HL-60 (cell line): ENCODE data around the gene DZIP1.

Source experiments
- DNase-seq, 2 experiments: peaks; one replicate each; pipeline ENCODE4 v3.0.0-alpha.2; 2010 to 2020; ENCODE audit warnings: low read depth in 1 of 2, low spot score in 1 of 2
- H3K27ac ChIP-seq: fragments of 250-450 bp; sonication (Bioruptor Pico); replicated peaks from 2 replicates; pipeline ENCODE4 v1.5.1; 2020; ENCODE audit warnings: mild to moderate bottlenecking, moderate library complexity
- H3K27me3 ChIP-seq: fragments of 250-450 bp; sonication (Bioruptor Pico); 2 replicates; pipeline ENCODE4 v1.5.1; 2021; ENCODE audit warnings: mild to moderate bottlenecking, moderate library complexity; ENCODE audit not compliant: insufficient read depth, poor library complexity, severe bottlenecking
- H3K4me3 ChIP-seq: replicated peaks from 2 replicates; pipeline ENCODE4 v1.5.1; 2011; ENCODE audit warnings: mild to moderate bottlenecking, control low read depth, low read length; ENCODE audit not compliant: insufficient read depth
- GABPA ChIP-seq: IDR thresholded peaks from 2 replicates; pipeline ENCODE4 v1.6.1; 2012; ENCODE audit warnings: low read depth
- POLR2AphosphoS5 ChIP-seq: IDR thresholded peaks from 2 replicates; pipeline ENCODE4 v1.6.1; 2012; ENCODE audit warnings: low read depth
- SPI1 ChIP-seq: IDR thresholded peaks from 2 replicates; pipeline ENCODE4 v1.6.1; 2012; ENCODE audit warnings: low read depth, mild to moderate bottlenecking, borderline replicate concordance
- TF ChIP-seq, protein P1 (sequence below): IDR thresholded peaks from 2 replicates; pipeline ENCODE4 v1.6.1; 2012; ENCODE audit warnings: low read depth; ENCODE audit not compliant: insufficient replicate concordance
- TF ChIP-seq, protein P2 (sequence below): IDR thresholded peaks from one replicate; pipeline ENCODE4 v1.5.1; 2011; ENCODE audit warnings: low read length, control low read depth, inconsistent platforms; ENCODE audit not compliant: insufficient read depth

Gene DZIP1

DNA sequence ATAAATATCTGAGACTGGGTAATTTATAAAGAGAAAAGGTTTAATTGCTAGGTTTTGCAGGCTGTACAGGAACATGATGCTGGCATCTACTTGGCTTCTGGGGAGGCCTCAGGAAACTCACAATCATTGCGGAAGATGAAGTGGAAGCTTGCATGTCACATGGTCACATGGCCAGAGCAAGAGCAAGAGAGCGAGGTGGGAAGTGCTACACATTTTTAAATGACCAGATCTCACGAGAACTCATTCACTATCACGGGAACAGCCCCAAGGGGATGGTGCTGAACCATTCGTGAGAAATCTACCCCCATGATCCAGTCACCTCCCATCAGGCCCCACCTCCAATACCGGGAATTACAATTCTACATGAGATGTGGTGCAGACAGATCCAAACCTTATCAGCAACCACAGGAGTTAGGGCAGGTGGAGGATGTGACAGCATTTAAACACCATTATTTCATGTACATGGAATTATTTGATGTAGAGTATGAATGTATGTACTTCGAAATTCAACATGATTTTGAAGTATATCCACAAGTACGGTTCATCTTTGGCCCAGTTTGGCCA is 102.5 kb downstream of the DZIP1 start:
- DNase-seq, result no peak
- Histone ChIP-seq H3K27ac (no peak overlapping the region), H3K27me3 (no peaks in the 10 kb centered on the region), H3K4me3 (no peak overlapping the region)
- TF ChIP-seq POLR2AphosphoS5 (no peak), GABPA (no peak), SPI1 (no peak)
- TF ChIP-seq, protein P1, sequence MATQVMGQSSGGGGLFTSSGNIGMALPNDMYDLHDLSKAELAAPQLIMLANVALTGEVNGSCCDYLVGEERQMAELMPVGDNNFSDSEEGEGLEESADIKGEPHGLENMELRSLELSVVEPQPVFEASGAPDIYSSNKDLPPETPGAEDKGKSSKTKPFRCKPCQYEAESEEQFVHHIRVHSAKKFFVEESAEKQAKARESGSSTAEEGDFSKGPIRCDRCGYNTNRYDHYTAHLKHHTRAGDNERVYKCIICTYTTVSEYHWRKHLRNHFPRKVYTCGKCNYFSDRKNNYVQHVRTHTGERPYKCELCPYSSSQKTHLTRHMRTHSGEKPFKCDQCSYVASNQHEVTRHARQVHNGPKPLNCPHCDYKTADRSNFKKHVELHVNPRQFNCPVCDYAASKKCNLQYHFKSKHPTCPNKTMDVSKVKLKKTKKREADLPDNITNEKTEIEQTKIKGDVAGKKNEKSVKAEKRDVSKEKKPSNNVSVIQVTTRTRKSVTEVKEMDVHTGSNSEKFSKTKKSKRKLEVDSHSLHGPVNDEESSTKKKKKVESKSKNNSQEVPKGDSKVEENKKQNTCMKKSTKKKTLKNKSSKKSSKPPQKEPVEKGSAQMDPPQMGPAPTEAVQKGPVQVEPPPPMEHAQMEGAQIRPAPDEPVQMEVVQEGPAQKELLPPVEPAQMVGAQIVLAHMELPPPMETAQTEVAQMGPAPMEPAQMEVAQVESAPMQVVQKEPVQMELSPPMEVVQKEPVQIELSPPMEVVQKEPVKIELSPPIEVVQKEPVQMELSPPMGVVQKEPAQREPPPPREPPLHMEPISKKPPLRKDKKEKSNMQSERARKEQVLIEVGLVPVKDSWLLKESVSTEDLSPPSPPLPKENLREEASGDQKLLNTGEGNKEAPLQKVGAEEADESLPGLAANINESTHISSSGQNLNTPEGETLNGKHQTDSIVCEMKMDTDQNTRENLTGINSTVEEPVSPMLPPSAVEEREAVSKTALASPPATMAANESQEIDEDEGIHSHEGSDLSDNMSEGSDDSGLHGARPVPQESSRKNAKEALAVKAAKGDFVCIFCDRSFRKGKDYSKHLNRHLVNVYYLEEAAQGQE, result no peak
- TF ChIP-seq, protein P2, sequence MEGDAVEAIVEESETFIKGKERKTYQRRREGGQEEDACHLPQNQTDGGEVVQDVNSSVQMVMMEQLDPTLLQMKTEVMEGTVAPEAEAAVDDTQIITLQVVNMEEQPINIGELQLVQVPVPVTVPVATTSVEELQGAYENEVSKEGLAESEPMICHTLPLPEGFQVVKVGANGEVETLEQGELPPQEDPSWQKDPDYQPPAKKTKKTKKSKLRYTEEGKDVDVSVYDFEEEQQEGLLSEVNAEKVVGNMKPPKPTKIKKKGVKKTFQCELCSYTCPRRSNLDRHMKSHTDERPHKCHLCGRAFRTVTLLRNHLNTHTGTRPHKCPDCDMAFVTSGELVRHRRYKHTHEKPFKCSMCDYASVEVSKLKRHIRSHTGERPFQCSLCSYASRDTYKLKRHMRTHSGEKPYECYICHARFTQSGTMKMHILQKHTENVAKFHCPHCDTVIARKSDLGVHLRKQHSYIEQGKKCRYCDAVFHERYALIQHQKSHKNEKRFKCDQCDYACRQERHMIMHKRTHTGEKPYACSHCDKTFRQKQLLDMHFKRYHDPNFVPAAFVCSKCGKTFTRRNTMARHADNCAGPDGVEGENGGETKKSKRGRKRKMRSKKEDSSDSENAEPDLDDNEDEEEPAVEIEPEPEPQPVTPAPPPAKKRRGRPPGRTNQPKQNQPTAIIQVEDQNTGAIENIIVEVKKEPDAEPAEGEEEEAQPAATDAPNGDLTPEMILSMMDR, result no peak

DNA sequence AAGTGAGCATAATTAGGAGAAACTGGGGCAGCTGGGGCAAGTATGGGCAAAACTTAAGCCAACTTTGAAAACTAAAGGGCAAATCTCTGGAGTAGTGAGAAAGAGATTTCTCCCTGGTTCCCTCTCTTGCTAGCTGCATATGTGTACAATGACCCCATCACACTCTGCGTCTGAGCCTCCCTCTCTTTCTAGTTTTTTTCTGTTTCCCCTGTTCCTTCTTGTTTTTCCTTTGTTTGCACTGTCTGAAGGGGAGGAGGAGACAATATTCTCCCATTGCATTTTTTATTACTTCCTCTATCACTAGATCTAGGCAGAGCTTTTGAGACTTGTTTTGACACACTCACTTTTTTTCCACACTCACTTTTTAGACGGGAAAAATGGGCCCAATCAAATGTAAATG is 103.2 kb downstream of the DZIP1 start:
- Histone ChIP-seq H3K27ac (no peak overlapping the region), H3K27me3 (no peaks in the 10 kb centered on the region), H3K4me3 (no peak overlapping the region)
- TF ChIP-seq, protein P2, result no peak
- no peak for TF ChIP-seq GABPA
- no peak for TF ChIP-seq SPI1
- TF ChIP-seq, protein P1, result no peak
- no peak for DNase-seq

DNA sequence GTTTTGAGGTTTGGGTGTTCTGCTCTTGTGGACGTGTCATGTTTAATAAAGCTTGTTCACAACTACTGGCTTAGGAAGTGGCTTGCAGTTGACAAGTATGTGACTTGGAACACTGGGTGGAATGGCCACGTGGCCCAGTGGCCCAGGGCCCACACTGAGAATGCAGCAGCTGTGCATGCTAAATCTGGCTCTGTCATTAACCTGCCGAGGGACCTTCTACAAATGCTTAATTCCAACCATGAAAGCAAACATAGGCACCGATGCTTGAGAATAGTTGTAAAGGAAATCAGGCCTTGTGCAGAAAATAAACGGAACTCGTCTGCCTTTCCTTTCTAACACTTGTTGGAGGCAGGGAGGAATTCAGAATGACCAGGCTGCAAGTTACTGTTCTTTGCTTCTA is 103.6 kb downstream of the DZIP1 start:
- Histone ChIP-seq H3K27ac (no peak overlapping the region), H3K4me3 (no peak overlapping the region), H3K27me3 (no peaks in the 10 kb centered on the region)
- DNase-seq, result no peak
- TF ChIP-seq, protein P1, result no peak
- TF ChIP-seq, protein P2, result no peak
- TF ChIP-seq POLR2AphosphoS5 (no peak), GABPA (no peak), SPI1 (no peak)
